Breast epithelium (tissue), 4 donors: Measurements from ENCODE around the gene TAS1R3. TPM values are rescaled to one million over a fixed set of nuclear protein-coding genes. Genes with fewer than 3 reads are reported as not detected.
A peak's percentile ranks its signal among the peaks of the same experiment; 100 is the strongest.

Experiments
- DNase-seq, 2 donors: peaks; one replicate each; pipeline ENCODE4 v3.0.0-alpha.2; 2019; ENCODE audit warnings: low spot score in 2 of 2
- H3K27ac ChIP-seq, 2 donors: fragments of 200-600 bp; sonication (generic) in 1 of 2; one replicate each; pipeline ENCODE4 v1.5.1; 2016 to 2019; ENCODE audit warnings: mild to moderate bottlenecking in 1 of 2
- H3K27me3 ChIP-seq, 2 donors: fragments of 200-600 bp; sonication (generic) in 1 of 2; one replicate each; pipeline versions ENCODE4 v1.5.1 to v1.6.0; 2017 to 2019; ENCODE audit warnings: control low read depth in 1 of 2, mild to moderate bottlenecking in 1 of 2
- H3K36me3 ChIP-seq: fragments of 200-600 bp; one replicate; pipeline ENCODE4 v1.5.1; 2019
- H3K4me1 ChIP-seq, 2 donors: fragments of 200-600 bp; sonication (generic); one replicate each; pipeline ENCODE4 v1.5.1; 2016 to 2019; ENCODE audit warnings: control low read depth in 1 of 2
- H3K4me3 ChIP-seq, 3 donors: fragments of 200-600 bp; sonication (generic); 1 replicate in 2 of 3; 2 replicates in 1 of 3; pipeline ENCODE4 v1.5.1; 2016 to 2019; ENCODE audit warnings: mild to moderate bottlenecking in 3 of 3, moderate library complexity in 2 of 3
- H3K9me3 ChIP-seq, 2 donors: fragments of 200-600 bp; sonication (generic) in 1 of 2; one replicate each; pipeline ENCODE4 v1.5.1; 2016 to 2019; ENCODE audit warnings: control low read depth in 1 of 2
- CTCF ChIP-seq, 3 donors: fragments of 450-650 bp; IDR thresholded peaks; one replicate each; pipeline ENCODE4 v1.5.1; 2016 to 2017; ENCODE audit warnings: antibody characterized with exemption in 3 of 3, mild to moderate bottlenecking in 3 of 3, moderate library complexity in 3 of 3
- POLR2A ChIP-seq: fragments of 450-650 bp; IDR thresholded peaks from one replicate; pipeline ENCODE4 v1.6.1; 2016; ENCODE audit warnings: antibody characterized with exemption, mild to moderate bottlenecking, moderate library complexity
- POLR2AphosphoS5 ChIP-seq, 3 donors: sonication (generic); formaldehyde crosslinking; IDR thresholded peaks; one replicate each; pipeline ENCODE4 v1.6.1; 2017; ENCODE audit warnings: antibody characterized with exemption in 3 of 3
- intact Hi-C: fragments of 100-400 bp; cut with DNase I; formaldehyde crosslinking; loops from one replicate; pipeline ENCODE4 v1.15.1; 2023; ENCODE audit warnings: low total_unique reads
- total RNA-seq, 3 donors: library from RNA; depleted of rRNA; stranded (reverse); fragments of >200 nt; gene quantifications; one replicate each; pipeline ENCODE4 v1.1.0, GENCODE V29; 2016

The TAS1R3 gene
- total RNA-seq, 3 donors from 2014 or later = 0.16 to 0.33 TPM; not detected in 1

- TF ChIP-seq CTCF (IDR thresholded peaks at IDR 0.05) (no peak), POLR2AphosphoS5 (IDR thresholded peaks at IDR 0.05) (peak in 2 of 3 donors; percentile 38 to 45)
- H3K4me3 ChIP-seq = peak overlapping the region; percentile 78 to 86 (median 80)
- no peaks in the 10 kb centered on the region for H3K9me3 ChIP-seq
- peak overlapping the region; percentile 85 to 86 for H3K27ac ChIP-seq
- no peaks in the 10 kb centered on the region for H3K36me3 ChIP-seq
- intact Hi-C loops = no loop called here
- DNase-seq = peak; percentile 77 to 81
- no peaks in the 10 kb centered on the region for H3K27me3 ChIP-seq
- peaks cover 25 to 29% of the 10 kb centered on the region in 2 donors for H3K4me1 ChIP-seq
Measured at GRCh38 chr1:1304331-1305299, 26.5 kb upstream of the TAS1R3 start.

DNA sequence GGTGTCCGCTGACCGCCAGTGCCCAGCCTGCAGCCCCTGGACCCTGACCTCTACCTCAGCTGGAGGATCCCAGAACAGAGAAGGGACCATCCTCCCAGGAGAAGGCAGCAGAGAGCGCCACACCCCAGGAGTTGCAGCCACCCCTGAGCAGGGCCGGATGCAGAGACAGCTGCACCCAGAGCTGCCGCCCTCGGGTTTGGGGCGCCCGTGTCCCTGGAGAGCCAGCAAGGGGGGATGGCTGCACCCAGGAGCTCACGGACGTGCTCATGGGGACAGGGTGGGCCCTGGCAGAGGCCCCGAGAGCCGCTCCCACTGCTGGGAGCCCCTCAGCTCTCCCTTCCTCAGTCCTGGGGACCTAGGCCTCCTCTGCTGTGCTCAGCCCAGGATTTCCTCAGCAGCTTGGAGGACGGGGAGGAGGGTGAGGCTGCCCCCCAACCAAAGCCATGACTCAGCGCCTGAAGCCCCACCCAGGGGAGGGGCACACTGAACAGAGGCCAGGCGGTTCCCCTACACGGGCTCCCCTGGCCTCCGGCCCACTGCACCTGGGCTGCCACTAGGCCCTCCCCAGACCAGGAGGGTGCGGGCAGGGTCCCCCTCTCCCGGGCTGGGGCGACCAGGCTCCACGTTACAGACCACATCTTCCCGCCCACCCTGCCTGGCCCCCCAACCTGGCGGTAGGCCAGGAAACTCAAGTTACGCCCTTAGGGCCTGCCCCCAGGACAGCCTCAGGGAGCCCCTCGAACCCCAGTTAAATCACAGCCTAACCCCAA is 25.6 kb upstream of the TAS1R3 start:
- Histone ChIP-seq H3K27me3 (no peaks in the 10 kb centered on the region), H3K9me3 (no peaks in the 10 kb centered on the region), H3K4me3 (peak overlapping the region; percentile 78 to 86 (median 80)), H3K4me1 (peaks cover 25 to 34% of the 10 kb centered on the region in 2 donors), H3K27ac (peak overlapping the region; percentile 85 to 86), H3K36me3 (no peaks in the 10 kb centered on the region)
- no peak for DNase-seq
- TF ChIP-seq CTCF (IDR thresholded peaks at IDR 0.05) = no peak
- no peak for TF ChIP-seq POLR2A
- no peak for TF ChIP-seq POLR2AphosphoS5 (IDR thresholded peaks at IDR 0.05)
- intact Hi-C loops = no loop called here

DNA sequence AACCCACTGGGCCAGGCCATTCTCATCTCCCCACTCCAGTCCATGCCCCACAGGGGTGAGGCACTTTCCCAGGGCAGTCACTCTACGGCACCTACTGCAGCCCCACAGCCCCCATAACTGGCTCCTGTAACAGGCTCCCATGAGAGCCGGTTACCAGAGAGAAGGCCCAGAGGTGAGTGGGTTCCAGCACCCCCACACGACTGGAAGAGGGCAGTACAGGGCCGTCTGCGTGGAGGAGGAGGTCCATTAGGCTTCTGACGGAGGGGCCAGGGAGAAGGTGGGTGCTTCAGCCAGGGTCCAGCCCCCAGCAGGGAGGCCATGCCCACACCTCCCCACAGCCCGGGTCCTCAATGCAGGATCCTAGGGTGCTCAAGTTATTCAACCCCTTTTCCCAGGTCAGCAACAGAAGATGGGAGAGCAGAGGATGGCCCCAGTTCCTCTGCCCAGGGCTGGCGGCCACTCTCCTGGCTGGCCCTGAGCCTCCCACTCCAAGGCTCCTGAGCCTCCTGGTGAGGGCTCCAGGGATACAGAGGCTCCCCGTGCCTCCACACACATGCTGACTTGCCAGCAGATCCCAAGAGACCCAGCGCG is 24.9 kb upstream of the TAS1R3 start:
- no peaks in the 10 kb centered on the region for H3K27me3 ChIP-seq
- TF ChIP-seq POLR2A (no peak), POLR2AphosphoS5 (IDR thresholded peaks at IDR 0.05) (no peak), CTCF (IDR thresholded peaks at IDR 0.05) (no peak)
- H3K36me3 ChIP-seq = no peaks in the 10 kb centered on the region
- intact Hi-C loops = no loop called here
- no peaks in the 10 kb centered on the region for H3K9me3 ChIP-seq
- peak overlapping the region; percentile 78 to 86 (median 80) for H3K4me3 ChIP-seq
- DNase-seq = no peak
- peak overlapping the region; percentile 85 to 86 for H3K27ac ChIP-seq
- peaks cover 25 to 34% of the 10 kb centered on the region in 2 donors for H3K4me1 ChIP-seq

GRCh38 chr1:1306661-1307260 is 24.3 kb upstream of the TAS1R3 start:
- Histone ChIP-seq H3K9me3 (no peaks in the 10 kb centered on the region), H3K27ac (peak overlapping the region; percentile 90 to 93), H3K4me3 (peak overlapping the region; percentile 78 to 86 (median 80)), H3K36me3 (no peaks in the 10 kb centered on the region), H3K4me1 (peaks cover 25 to 34% of the 10 kb centered on the region in 2 donors), H3K27me3 (no peaks in the 10 kb centered on the region)
- intact Hi-C loops = no loop called here
- no peak for TF ChIP-seq POLR2A
- no peak for TF ChIP-seq CTCF (IDR thresholded peaks at IDR 0.05)
- TF ChIP-seq POLR2AphosphoS5 (IDR thresholded peaks at IDR 0.05) = no peak
- DNase-seq = no peak
